ENCODE measurements around the gene ATP8B4. TPM values are rescaled to one million over a fixed set of nuclear protein-coding genes. Genes with fewer than 3 reads are reported as not detected.

The ATP8B4 gene
- total and polyA plus RNA-seq, 10 of the 15 experiments (the other 5 are each of a cell fraction or from before 2014, with no cell fraction given): 0.02 to 0.94 (median 0.19) TPM

DNA sequence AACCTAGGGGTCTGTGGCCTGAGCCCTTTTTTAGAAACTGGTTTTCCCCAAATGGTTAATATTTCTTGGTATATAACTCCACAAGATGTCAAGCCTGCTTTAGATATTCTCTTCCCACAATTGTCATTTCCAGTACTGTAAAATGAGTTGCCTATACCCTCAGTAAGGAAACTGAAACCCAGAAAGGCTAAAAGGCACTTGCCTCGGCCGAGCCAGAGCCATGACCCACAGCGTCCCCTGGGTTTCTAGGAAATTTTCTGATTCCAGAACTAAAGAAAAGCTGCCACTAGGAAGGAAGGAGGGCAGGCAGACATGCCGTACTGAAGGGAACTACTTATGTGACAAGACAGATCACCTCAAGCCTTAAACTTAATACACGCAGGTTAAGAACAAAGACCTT is 59.1 kb downstream of the ATP8B4 start:
- no peak overlapping the region for H2AFZ ChIP-seq (ENCODE audit: control insufficient read depth, low read depth, low read length)
- TF ChIP-seq, protein P1, sequence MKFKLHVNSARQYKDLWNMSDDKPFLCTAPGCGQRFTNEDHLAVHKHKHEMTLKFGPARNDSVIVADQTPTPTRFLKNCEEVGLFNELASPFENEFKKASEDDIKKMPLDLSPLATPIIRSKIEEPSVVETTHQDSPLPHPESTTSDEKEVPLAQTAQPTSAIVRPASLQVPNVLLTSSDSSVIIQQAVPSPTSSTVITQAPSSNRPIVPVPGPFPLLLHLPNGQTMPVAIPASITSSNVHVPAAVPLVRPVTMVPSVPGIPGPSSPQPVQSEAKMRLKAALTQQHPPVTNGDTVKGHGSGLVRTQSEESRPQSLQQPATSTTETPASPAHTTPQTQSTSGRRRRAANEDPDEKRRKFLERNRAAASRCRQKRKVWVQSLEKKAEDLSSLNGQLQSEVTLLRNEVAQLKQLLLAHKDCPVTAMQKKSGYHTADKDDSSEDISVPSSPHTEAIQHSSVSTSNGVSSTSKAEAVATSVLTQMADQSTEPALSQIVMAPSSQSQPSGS (IDR thresholded peaks at IDR 0.05; ENCODE audit: low read length): no peak
- TF ChIP-seq RB1 (IDR thresholded peaks at IDR 0.05; ENCODE audit: borderline replicate concordance): no peak
- TF ChIP-seq SMAD5 (IDR thresholded peaks at IDR 0.05; ENCODE audit: low read depth): no peak
- TF ChIP-seq NBN (IDR thresholded peaks at IDR 0.05): no peak
- TF ChIP-seq, protein P2, sequence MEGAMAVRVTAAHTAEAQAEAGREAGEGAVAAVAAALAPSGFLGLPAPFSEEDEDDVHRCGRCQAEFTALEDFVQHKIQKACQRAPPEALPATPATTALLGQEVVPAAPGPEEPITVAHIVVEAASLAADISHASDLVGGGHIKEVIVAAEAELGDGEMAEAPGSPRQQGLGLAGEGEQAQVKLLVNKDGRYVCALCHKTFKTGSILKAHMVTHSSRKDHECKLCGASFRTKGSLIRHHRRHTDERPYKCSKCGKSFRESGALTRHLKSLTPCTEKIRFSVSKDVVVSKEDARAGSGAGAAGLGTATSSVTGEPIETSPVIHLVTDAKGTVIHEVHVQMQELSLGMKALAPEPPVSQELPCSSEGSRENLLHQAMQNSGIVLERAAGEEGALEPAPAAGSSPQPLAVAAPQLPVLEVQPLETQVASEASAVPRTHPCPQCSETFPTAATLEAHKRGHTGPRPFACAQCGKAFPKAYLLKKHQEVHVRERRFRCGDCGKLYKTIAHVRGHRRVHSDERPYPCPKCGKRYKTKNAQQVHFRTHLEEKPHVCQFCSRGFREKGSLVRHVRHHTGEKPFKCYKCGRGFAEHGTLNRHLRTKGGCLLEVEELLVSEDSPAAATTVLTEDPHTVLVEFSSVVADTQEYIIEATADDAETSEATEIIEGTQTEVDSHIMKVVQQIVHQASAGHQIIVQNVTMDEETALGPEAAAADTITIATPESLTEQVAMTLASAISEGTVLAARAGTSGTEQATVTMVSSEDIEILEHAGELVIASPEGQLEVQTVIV (IDR thresholded peaks at IDR 0.05; ENCODE audit: borderline replicate concordance, partially characterized antibody): no peak
- no peak for TF ChIP-seq NFIC (IDR thresholded peaks at IDR 0.05; ENCODE audit: low read depth, low read length)
- TF ChIP-seq, protein P3, sequence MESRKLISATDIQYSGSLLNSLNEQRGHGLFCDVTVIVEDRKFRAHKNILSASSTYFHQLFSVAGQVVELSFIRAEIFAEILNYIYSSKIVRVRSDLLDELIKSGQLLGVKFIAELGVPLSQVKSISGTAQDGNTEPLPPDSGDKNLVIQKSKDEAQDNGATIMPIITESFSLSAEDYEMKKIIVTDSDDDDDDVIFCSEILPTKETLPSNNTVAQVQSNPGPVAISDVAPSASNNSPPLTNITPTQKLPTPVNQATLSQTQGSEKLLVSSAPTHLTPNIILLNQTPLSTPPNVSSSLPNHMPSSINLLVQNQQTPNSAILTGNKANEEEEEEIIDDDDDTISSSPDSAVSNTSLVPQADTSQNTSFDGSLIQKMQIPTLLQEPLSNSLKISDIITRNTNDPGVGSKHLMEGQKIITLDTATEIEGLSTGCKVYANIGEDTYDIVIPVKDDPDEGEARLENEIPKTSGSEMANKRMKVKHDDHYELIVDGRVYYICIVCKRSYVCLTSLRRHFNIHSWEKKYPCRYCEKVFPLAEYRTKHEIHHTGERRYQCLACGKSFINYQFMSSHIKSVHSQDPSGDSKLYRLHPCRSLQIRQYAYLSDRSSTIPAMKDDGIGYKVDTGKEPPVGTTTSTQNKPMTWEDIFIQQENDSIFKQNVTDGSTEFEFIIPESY (IDR thresholded peaks at IDR 0.05): no peak
- TF ChIP-seq TARDBP (IDR thresholded peaks at IDR 0.05; ENCODE audit: borderline replicate concordance): no peak
- no peak for TF ChIP-seq ETV6 (conservative IDR thresholded peaks at IDR 0.05 in 1 of 2, IDR thresholded peaks at IDR 0.05 in 1 of 2; ENCODE audit: borderline replicate concordance in 1 of 2, low read depth in 1 of 2)
- TF ChIP-seq SP1 (IDR thresholded peaks at IDR 0.05; ENCODE audit: low read depth, low read length): no peak
- no peak for TF ChIP-seq JUNB (IDR thresholded peaks at IDR 0.05)
- TF ChIP-seq ATF7 (IDR thresholded peaks at IDR 0.05; ENCODE audit: low read depth): no peak

More for the DNA sequence above, 59.1 kb downstream of the ATP8B4 start:
- H3K4me1 ChIP-seq (ENCODE audit: control insufficient read depth, insufficient read depth, low read length): no peaks in the 10 kb centered on the region
- H3K4me3 ChIP-seq: no peak overlapping the region
- 27% methylated on average over 5 of the region's 5 CpGs for WGBS (ENCODE audit: insufficient coverage, insufficient replicate concordance, low lambda C conversion rate, missing lambda C conversion rate)
- ChIA-PET POLR2A (no interaction called here), CTCF (no interaction called here), SMC1A (ENCODE audit: uncharacterized antibody, unreplicated experiment) (interaction anchor here (0.9 kb wide), 1 partner anchor 825 kb away, joined by 3 read pairs; no protein-coding TSS in a partner anchor), RAD21 (ENCODE audit: unreplicated experiment) (no interaction called here)
- intact Hi-C loops (cut with micrococcal nuclease; ENCODE audit: unreplicated experiment) (loop anchor here (5.0 kb wide), 1 partner anchor 87 kb away; no protein-coding TSS in a partner anchor), in situ Hi-C loops (cut with MboI) (loop anchor here (10.0 kb wide), 1 partner anchor 815 kb away; no protein-coding TSS in a partner anchor)
- H3K9ac ChIP-seq (ENCODE audit: control insufficient read depth, insufficient read depth, low read length): no peak overlapping the region
- no peak for DNase-seq (ENCODE audit: low read depth, low spot score)
- FAIRE-seq: no peak
- H3K4me2 ChIP-seq (ENCODE audit: control insufficient read depth, insufficient read depth): peak overlapping the region; percentile 10; the same call in 1 of the 2 replicates
- ATAC-seq: no peak
- H3K36me3 ChIP-seq (ENCODE audit: control insufficient read depth in 2 of 2, insufficient read depth in 2 of 2, low read length in 1 of 2): no peaks in the 10 kb centered on the region
- no peak overlapping the region for H3K27ac ChIP-seq (ENCODE audit: control insufficient read depth, insufficient read depth)
- H3K27me3 ChIP-seq (replicated peaks in 1 of 2; ENCODE audit: control insufficient read depth in 2 of 2, insufficient read depth in 2 of 2, low read length in 1 of 2): no peaks in the 10 kb centered on the region
- H4K20me1 ChIP-seq (ENCODE audit: control insufficient read depth, insufficient read depth): no peaks in the 10 kb centered on the region
- H3K79me2 ChIP-seq (ENCODE audit: control insufficient read depth, insufficient read depth, low read length): no peaks in the 10 kb centered on the region
- BruUV-seq (replicated peaks): no TSS peak
- H3K9me3 ChIP-seq (replicated peaks; ENCODE audit: control insufficient read depth, insufficient read depth, low read length): no peaks in the 10 kb centered on the region

All from GM12878 (cell line).